CD14-positive monocyte (primary cell): ENCODE data around the gene PLCH1. TPM values are rescaled to one million over a fixed set of nuclear protein-coding genes. Genes with fewer than 3 reads are reported as not detected.

ENCODE experiments used
- DNase-seq, 3 donors: peaks; one replicate each; pipeline ENCODE4 v3.0.0-alpha.2; 2011 to 2022
- H2AFZ ChIP-seq: 2 replicates; pipeline ENCODE4 v1.6.0; 2012; ENCODE audit warnings: mild to moderate bottlenecking, low read depth, low read length, inconsistent platforms; ENCODE audit not compliant: insufficient read depth, poor library complexity, severe bottlenecking
- H3K27ac ChIP-seq, 2 donors: 1 replicate in 1 of 2; 2 replicates in 1 of 2; pipeline ENCODE4 v1.5.1; 2012 to 2013; ENCODE audit warnings: low read length in 2 of 2, control low read depth in 1 of 2, inconsistent platforms in 1 of 2, low read depth in 1 of 2, mild to moderate bottlenecking in 1 of 2
- H3K27me3 ChIP-seq, 2 donors: one replicate each; pipeline versions ENCODE4 v1.6.0 to v1.6.1; 2011 to 2013; ENCODE audit warnings: low read length in 2 of 2; ENCODE audit not compliant: control insufficient read depth in 2 of 2, insufficient read depth in 2 of 2
- H3K36me3 ChIP-seq, 2 donors: replicated peaks in 1 of 2; 1 replicate in 1 of 2; 2 replicates in 1 of 2; pipeline versions ENCODE4 v1.5.1 to v1.6.1; 2012 to 2013; ENCODE audit warnings: low read length in 2 of 2, control low read depth in 1 of 2, inconsistent platforms in 1 of 2, mild to moderate bottlenecking in 1 of 2; ENCODE audit not compliant: insufficient read depth in 2 of 2, control insufficient read depth in 1 of 2
- H3K4me1 ChIP-seq, 2 donors: 1 replicate in 1 of 2; 2 replicates in 1 of 2; pipeline versions ENCODE4 v1.5.1 to v1.6.1; 2012 to 2013; ENCODE audit warnings: low read length in 2 of 2, control low read depth in 1 of 2, inconsistent platforms in 1 of 2, mild to moderate bottlenecking in 1 of 2, moderate library complexity in 1 of 2; ENCODE audit not compliant: insufficient read depth in 2 of 2, control insufficient read depth in 1 of 2
- H3K4me2 ChIP-seq: replicated peaks from 2 replicates; pipeline ENCODE3; 2012; ENCODE audit warnings: low read length, moderate library complexity, mild to moderate bottlenecking; ENCODE audit not compliant: poor library complexity, severe bottlenecking; ENCODE audit errors: extremely low read depth
- H3K4me3 ChIP-seq, 3 experiments: fragments of 200-600 bp in 1 of 3; sonication (generic) in 1 of 3; replicated peaks in 1 of 3; 1 replicate in 2 of 3; 2 replicates in 1 of 3; pipeline ENCODE4 v1.5.1; 2011 to 2013; ENCODE audit warnings: low read length in 3 of 3, mild to moderate bottlenecking in 3 of 3, control low read depth in 2 of 3, low read depth in 2 of 3, inconsistent platforms in 1 of 3, moderate library complexity in 1 of 3
- H3K79me2 ChIP-seq: 2 replicates; pipeline ENCODE4 v1.6.0; 2012; ENCODE audit warnings: mild to moderate bottlenecking, control low read depth, inconsistent platforms, low read length, moderate library complexity; ENCODE audit not compliant: insufficient read depth
- H3K9ac ChIP-seq: 2 replicates; pipeline ENCODE4 v1.6.0; 2017; ENCODE audit warnings: low read length, mild to moderate bottlenecking; ENCODE audit not compliant: insufficient read depth, poor library complexity, severe bottlenecking
- H3K9me3 ChIP-seq, 2 donors: replicated peaks in 1 of 2; 1 replicate in 1 of 2; 2 replicates in 1 of 2; pipeline versions ENCODE4 v1.5.1 to v1.6.1; 2012 to 2013; ENCODE audit warnings: low read length in 2 of 2, control low read depth in 1 of 2; ENCODE audit not compliant: control insufficient read depth in 1 of 2, insufficient read depth in 1 of 2
- H4K20me1 ChIP-seq: 2 replicates; pipeline ENCODE4 v1.6.0; 2012; ENCODE audit warnings: mild to moderate bottlenecking, low read length, control low read depth, moderate library complexity; ENCODE audit not compliant: insufficient read depth
- H3K27ac Mint-ChIP-seq, 7 donors: one replicate each; pipeline ENCODE4 v1.8.0; 2020; ENCODE audit warnings: mild to moderate bottlenecking in 7 of 7, mixed read lengths in 7 of 7, moderate library complexity in 6 of 7, inconsistent platforms in 2 of 7
- H3K27me3 Mint-ChIP-seq, 3 donors: one replicate each; pipeline ENCODE4 v1.8.0; 2021 to 2022; ENCODE audit warnings: low read depth in 3 of 3, mild to moderate bottlenecking in 3 of 3, mixed read lengths in 3 of 3, moderate library complexity in 3 of 3, inconsistent platforms in 1 of 3
- H3K36me3 Mint-ChIP-seq, 2 donors: one replicate each; pipeline ENCODE4 v1.8.0; 2020; ENCODE audit warnings: mixed read lengths in 2 of 2, inconsistent platforms in 1 of 2, mild to moderate bottlenecking in 1 of 2
- H3K4me1 Mint-ChIP-seq: one replicate; pipeline ENCODE4 v1.8.0; 2020; ENCODE audit warnings: mild to moderate bottlenecking, mixed read lengths
- H3K4me3 Mint-ChIP-seq, 2 donors: one replicate each; pipeline ENCODE4 v1.8.0; 2020; ENCODE audit warnings: mild to moderate bottlenecking in 2 of 2, mixed read lengths in 2 of 2, moderate library complexity in 1 of 2
- H3K9me3 Mint-ChIP-seq, 7 donors: one replicate each; pipeline ENCODE4 v1.8.0; 2020 to 2022; ENCODE audit warnings: mixed read lengths in 7 of 7, mild to moderate bottlenecking in 6 of 7, moderate library complexity in 6 of 7, inconsistent platforms in 2 of 7
- WGBS: methylation state at CpG from one replicate; pipeline ENCODE4 v1.1.5; 2013; ENCODE audit warnings: missing lambda C conversion rate; ENCODE audit not compliant: insufficient coverage; 5-methylcytosine and 5-hydroxymethylcytosine counted together
- intact Hi-C, 2 donors: fragments of 100-400 bp; cut with micrococcal nuclease; formaldehyde crosslinking; loops; one replicate each; pipeline versions ENCODE4 v1.15.0 to v1.15.1; 2023
- polyA plus RNA-seq, 3 donors: library from polyadenylated mRNA; depleted of rRNA in 1 of 3; unstranded in 2 of 3; stranded (reverse) in 1 of 3; fragments of 300-500 nt in 2 of 3; fragments of >200 nt in 1 of 3; fragmentation: Illumina TruSeq in 2 of 3; gene quantifications; 1 replicate in 2 of 3; 2 replicates in 1 of 3; pipeline ENCODE4 v1.2.3, GENCODE V29; 2012 to 2021
- TF ChIP-seq, protein P1 (sequence below): fragments of 200-600 bp; IDR thresholded peaks from one replicate; pipeline ENCODE4 v1.8.0; 2022; ENCODE audit warnings: antibody characterized with exemption, mild to moderate bottlenecking

PLCH1 gene
- polyA plus RNA-seq, 3 donors = not detected

- H3K27ac Mint-ChIP-seq = no peak overlapping the region
- peaks cover 1 to 3% (median 2%) of the 10 kb centered on the region in 3 donors for H3K27me3 Mint-ChIP-seq
- TF ChIP-seq, protein P1, sequence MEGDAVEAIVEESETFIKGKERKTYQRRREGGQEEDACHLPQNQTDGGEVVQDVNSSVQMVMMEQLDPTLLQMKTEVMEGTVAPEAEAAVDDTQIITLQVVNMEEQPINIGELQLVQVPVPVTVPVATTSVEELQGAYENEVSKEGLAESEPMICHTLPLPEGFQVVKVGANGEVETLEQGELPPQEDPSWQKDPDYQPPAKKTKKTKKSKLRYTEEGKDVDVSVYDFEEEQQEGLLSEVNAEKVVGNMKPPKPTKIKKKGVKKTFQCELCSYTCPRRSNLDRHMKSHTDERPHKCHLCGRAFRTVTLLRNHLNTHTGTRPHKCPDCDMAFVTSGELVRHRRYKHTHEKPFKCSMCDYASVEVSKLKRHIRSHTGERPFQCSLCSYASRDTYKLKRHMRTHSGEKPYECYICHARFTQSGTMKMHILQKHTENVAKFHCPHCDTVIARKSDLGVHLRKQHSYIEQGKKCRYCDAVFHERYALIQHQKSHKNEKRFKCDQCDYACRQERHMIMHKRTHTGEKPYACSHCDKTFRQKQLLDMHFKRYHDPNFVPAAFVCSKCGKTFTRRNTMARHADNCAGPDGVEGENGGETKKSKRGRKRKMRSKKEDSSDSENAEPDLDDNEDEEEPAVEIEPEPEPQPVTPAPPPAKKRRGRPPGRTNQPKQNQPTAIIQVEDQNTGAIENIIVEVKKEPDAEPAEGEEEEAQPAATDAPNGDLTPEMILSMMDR = no peak
- no peak overlapping the region for H3K4me3 Mint-ChIP-seq
- H3K36me3 ChIP-seq = no peaks in the 10 kb centered on the region
- H2AFZ ChIP-seq = no peak overlapping the region
- H3K9me3 Mint-ChIP-seq = peaks cover 0 to 2% (median 0%) of the 10 kb centered on the region in 7 donors
- no peak overlapping the region for H3K27ac ChIP-seq
- no CpG with 5 or more reads among the region's 3 CpGs for WGBS
- peaks cover 3% of the 10 kb centered on the region for H3K4me1 Mint-ChIP-seq
- no peak for DNase-seq
- H3K27me3 ChIP-seq = no peaks in the 10 kb centered on the region
- H3K4me3 ChIP-seq = no peak overlapping the region
- H3K36me3 Mint-ChIP-seq = no peaks in the 10 kb centered on the region
- no peaks in the 10 kb centered on the region for H4K20me1 ChIP-seq
- no peaks in the 10 kb centered on the region for H3K4me1 ChIP-seq
- H3K4me2 ChIP-seq = no peak overlapping the region
- intact Hi-C loops = no loop called here
- H3K79me2 ChIP-seq = no peaks in the 10 kb centered on the region
- H3K9me3 ChIP-seq = no peaks in the 10 kb centered on the region
- H3K9ac ChIP-seq = no peak overlapping the region
Measured at GRCh38 chr3:155568295-155568694, 176.6 kb downstream of the PLCH1 start.

- WGBS = no CpG with 5 or more reads among the region's 1 CpG
- DNase-seq = no peak
- no peak overlapping the region for H3K4me3 ChIP-seq
- Mint-ChIP-seq H3K4me3 (no peak overlapping the region), H3K27ac (no peak overlapping the region), H3K9me3 (peaks cover 0 to 1% (median 0%) of the 10 kb centered on the region in 7 donors), H3K36me3 (no peaks in the 10 kb centered on the region), H3K27me3 (peaks cover 0 to 2% (median 0%) of the 10 kb centered on the region in 3 donors), H3K4me1 (no peaks in the 10 kb centered on the region)
- H3K27me3 ChIP-seq = no peaks in the 10 kb centered on the region
- intact Hi-C loops = no loop called here
- no peak overlapping the region for H3K4me2 ChIP-seq
- no peaks in the 10 kb centered on the region for H3K9me3 ChIP-seq
- H2AFZ ChIP-seq = no peak overlapping the region
- H3K79me2 ChIP-seq = no peaks in the 10 kb centered on the region
- no peaks in the 10 kb centered on the region for H3K36me3 ChIP-seq
- H3K27ac ChIP-seq = no peak overlapping the region
- H3K4me1 ChIP-seq = no peaks in the 10 kb centered on the region
- TF ChIP-seq, protein P1 = no peak
- no peak overlapping the region for H3K9ac ChIP-seq
- no peaks in the 10 kb centered on the region for H4K20me1 ChIP-seq
Measured at GRCh38 chr3:155560594-155560993, 184.3 kb downstream of the PLCH1 start.
